GM10847 (cell line): ENCODE data around the gene TMEM184B.

Source experiments
- POLR2A ChIP-seq: IDR thresholded peaks from 2 replicates; pipeline ENCODE4 v1.6.1; 2011; ENCODE audit not compliant: insufficient read length; ENCODE audit errors: extremely low read depth

The TMEM184B gene

GRCh38 chr22:38249803-38250642 lies 22.8 kb downstream of the TMEM184B start:
- TF ChIP-seq POLR2A, result no peak

DNA sequence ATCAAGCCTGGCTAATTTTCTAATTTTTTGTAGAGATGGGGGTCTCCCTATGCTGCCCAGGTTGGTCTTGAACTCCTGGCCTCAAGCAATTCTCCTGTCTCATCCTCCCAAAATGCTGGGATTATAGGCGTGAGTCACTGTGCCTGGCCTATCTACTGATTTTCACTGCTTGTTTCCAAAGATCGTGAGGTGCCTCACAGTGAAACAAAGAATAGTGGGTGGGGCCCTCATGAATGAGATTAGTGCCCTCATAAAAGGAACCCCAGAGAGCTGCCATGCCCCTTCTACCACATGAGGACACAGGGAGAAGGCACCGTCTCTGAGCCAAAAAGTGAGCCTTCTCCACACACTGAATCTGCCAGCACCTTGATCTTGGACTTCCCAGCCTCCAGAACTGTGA lies 23.5 kb downstream of the TMEM184B start:
- TF ChIP-seq POLR2A, result no peak

- TF ChIP-seq POLR2A, result no peak
Observed at GRCh38 chr22:38248280-38248679, 24.5 kb downstream of the TMEM184B start.

DNA sequence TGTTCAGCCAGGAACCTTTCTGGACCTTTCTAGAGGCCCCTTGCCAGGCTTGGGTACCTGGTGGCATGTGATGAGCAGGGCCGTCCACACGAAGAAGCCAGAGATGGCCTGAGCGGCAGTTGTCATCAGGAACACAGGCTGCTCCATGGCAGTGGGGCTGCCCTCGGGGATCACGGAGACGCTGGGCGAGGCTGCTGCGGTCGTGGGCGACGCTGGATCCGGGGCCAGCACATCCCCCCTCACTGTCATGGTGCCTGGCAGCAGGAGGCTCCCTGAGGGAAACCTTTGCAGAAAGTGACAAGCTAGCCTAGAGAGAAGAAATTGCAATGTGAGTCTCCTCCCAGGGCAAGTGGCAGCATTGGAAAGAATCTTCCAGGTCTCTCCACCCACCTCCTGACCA lies 25.1 kb downstream of the TMEM184B start:
- no peak for TF ChIP-seq POLR2A

- no peak for TF ChIP-seq POLR2A
Observed at GRCh38 chr22:38246692-38247091, 26.1 kb downstream of the TMEM184B start.

- no peak for TF ChIP-seq POLR2A
Observed at GRCh38 chr22:38246046-38246658, 26.7 kb downstream of the TMEM184B start.

DNA sequence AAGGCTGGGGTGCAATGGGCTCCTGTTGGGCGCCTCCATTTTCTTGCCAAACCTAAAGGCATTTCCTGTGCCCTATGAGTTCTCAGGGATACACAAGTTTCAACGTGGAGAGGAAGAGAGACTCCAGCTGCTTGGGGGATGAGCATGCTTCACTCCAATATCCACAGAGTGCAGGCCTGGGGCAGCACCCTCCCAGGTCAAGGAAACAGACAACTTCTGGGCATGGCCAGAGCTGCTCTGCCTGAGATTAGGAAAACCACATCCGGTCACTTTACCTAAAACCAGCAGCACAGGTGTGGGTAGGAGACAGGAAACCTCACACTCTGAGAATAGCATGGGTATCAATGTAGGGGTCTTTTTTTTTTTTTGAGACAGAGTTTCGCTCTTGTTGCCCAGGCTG lies 28.7 kb downstream of the TMEM184B start:
- TF ChIP-seq POLR2A, result no peak

GRCh38 chr22:38243007-38243765 lies 29.6 kb downstream of the TMEM184B start:
- no peak for TF ChIP-seq POLR2A

GRCh38 chr22:38240734-38241252 lies 32.0 kb downstream of the TMEM184B start:
- no peak for TF ChIP-seq POLR2A

DNA sequence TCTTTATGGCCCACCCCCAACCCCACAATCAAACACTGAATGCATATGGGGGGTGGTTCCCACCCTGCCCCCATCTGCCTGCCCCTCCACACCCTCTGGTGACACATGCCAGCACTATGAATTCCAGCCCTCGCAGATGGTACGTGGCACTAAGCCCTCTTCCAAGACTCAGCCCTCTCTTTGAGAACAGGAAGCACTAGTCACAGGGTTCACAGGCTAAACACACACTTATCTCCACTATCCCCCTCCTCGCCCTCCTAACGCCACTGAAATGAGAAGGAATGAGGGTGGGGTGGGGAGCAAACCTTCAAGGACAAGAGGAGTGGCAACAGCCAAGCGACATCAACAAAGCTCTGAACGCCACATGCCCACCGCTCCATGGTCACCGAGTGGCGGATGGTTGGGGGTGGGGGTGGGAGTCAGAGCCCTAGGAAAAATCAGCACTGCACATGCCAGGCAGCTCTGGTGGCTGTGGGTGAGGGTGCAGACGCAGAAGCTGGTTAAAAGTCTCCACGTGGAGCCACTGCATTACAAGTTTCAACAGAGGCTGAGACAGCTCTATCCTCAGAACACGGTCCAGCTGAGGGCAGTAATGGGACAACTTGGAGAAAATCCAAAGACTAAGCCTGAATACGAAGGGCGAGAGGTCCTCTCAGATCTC lies 33.6 kb downstream of the TMEM184B start:
- no peak for TF ChIP-seq POLR2A

DNA sequence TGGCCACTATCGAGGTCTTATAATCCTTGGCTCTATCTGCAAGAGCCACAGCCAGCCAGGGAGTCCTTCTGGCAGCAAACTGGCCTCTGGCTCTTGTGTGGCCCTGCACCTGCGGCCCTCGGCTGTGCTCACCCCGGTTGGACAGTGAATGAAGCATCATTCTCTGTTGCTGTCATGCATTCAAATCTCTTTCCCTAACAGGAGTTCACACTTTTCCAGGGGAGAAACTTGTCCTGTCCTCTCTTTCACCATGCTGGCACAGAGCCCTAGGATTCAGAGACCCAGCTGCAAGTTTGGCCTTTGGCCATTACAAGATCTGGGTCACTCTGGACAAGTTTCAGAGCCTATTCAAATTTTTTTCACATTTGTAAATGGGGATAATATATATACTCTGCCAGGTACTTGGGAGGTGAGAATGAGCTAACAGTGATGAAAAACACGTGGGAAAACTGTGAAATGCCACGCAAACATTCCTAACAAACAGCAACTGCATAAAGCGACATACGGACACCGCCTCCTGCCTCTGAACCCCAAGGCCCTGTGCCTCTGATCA lies 34.2 kb downstream of the TMEM184B start:
- TF ChIP-seq POLR2A, result no peak

DNA sequence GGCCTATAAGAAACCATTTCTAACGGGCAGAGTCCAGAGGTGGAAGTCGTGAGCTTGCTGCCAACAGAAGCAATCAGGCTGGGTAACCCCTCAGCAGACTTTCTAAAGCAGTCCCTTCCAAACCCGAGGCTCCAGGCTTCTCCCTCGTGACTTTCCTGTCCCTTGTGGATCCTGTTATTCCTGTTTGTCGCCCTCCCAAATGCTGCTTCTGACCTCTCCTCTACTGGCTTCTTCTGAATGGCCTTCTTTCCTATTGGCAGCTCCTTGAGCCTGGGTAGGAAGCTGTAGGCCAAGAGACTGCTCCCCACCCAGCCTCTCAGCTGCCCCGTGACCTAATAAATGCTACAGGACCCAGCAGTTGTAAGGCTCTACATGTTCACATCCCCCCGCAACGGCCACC lies 36.0 kb downstream of the TMEM184B start:
- no peak for TF ChIP-seq POLR2A

DNA sequence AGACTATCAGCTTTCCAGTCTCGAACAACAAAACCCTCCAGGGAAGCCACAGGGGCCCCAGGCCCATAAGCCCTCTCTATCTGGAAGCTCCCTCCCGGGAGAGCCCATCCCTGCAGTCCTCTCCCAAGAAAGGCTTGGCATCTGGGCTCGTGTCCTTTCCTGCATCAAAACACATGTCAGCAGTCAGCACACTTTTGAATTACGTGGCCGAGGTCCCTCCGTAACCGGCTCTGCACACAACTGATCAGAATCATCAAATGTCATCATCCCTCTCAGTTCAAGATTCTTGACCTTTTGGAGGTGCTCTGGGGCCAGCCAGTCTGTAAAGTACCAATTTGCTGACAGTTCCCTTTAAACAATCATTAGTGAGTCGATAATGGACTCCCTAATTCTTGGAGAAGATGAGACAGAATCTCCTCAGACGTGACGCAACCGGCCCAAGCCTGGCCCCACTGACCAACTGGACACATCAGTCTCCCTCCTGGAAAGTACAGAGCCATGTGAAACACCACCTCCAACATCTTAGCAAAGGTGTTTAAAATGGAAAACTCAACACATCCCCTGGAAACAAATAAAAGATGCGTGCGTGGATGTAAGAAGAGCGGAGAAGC lies 37.5 kb downstream of the TMEM184B start:
- TF ChIP-seq POLR2A, result no peak

- no peak for TF ChIP-seq POLR2A
Observed at GRCh38 chr22:38233427-38233826, 39.4 kb downstream of the TMEM184B start.
